ENCODE measurements around the gene GJB3. TPM values are rescaled to one million over a fixed set of nuclear protein-coding genes. Genes with fewer than 3 reads are reported as not detected.

The GJB3 gene
- total RNA-seq, 1 donor from 2014 or later, result not detected

GRCh38 chr1:34828611-34829010 is 47.6 kb downstream of the GJB3 start:
- H3K27me3 Mint-ChIP-seq (ENCODE audit: insufficient read depth), result no peaks in the 10 kb centered on the region

DNA sequence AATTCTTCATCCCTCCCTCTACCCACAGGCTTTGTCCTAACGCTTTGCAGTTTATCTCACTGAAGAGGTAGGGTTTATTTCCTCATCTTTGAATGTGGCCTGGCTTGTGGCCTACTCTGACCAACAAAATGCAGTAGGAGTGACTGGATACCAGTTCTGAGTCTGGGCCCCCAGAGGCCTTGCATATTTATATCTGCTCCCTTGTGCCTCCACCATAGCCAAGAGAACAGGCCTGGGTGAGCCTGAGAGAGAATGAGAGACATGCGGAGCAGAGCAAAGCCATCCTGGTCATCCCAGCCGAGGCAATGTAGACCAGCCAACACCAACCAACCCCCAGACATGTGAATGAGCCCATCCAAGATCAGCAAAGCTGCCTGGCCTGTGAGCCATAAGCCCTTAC is 48.2 kb downstream of the GJB3 start:
- intact Hi-C loops (cut with micrococcal nuclease), result no loop called here

More at GRCh38 chr1:34828611-34829010, 47.6 kb downstream of the GJB3 start:
- intact Hi-C loops (cut with micrococcal nuclease), result no loop called here
- DNase-seq (ENCODE audit: low spot score), result no peak
- Mint-ChIP-seq H3K9me3 (no peaks in the 10 kb centered on the region), H3K4me1 (ENCODE audit: low read depth) (no peaks in the 10 kb centered on the region), H3K4me3 (no peak overlapping the region), H3K27ac (no peak overlapping the region), H3K36me3 (ENCODE audit: low read depth) (no peaks in the 10 kb centered on the region)

DNA sequence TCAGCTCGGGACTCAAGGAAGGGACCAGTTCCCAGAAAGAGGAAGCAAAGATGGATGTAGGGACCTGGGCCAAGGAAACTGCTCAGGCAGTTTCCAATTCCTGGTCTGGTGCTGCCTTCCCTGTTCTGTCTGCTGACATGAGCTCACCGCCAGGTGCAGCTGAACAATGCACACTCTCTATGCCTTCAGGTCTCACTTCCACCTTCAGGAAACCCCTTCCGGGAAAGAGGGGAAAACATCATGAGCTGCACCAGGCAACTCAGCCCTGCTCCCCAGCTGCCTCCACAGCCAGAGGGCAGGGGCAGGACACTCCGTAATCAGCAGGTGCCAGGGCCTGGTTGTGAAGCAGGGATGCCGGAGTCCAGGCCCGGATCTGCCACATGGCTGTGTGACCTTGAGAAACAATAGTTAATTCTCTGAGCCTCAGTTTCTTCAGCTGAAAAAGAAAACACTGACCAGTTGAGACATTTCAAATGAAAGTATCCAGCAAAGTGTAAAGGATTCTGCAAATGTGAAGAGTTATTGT is 50.8 kb downstream of the GJB3 start:
- Mint-ChIP-seq H3K36me3 (ENCODE audit: low read depth) (no peaks in the 10 kb centered on the region), H3K4me1 (ENCODE audit: low read depth) (no peaks in the 10 kb centered on the region), H3K27ac (no peak overlapping the region), H3K4me3 (no peak overlapping the region), H3K9me3 (no peaks in the 10 kb centered on the region), H3K27me3 (ENCODE audit: insufficient read depth) (no peaks in the 10 kb centered on the region)
- no peak for DNase-seq (ENCODE audit: low spot score)
- intact Hi-C loops (cut with micrococcal nuclease), result no loop called here

More for the DNA sequence above, 48.2 kb downstream of the GJB3 start:
- H3K36me3 Mint-ChIP-seq (ENCODE audit: low read depth), result no peaks in the 10 kb centered on the region
- no peak for DNase-seq (ENCODE audit: low spot score)
- no peaks in the 10 kb centered on the region for H3K27me3 Mint-ChIP-seq (ENCODE audit: insufficient read depth)
- H3K4me1 Mint-ChIP-seq (ENCODE audit: low read depth), result no peaks in the 10 kb centered on the region
- no peak overlapping the region for H3K4me3 Mint-ChIP-seq
- no peak overlapping the region for H3K27ac Mint-ChIP-seq
- H3K9me3 Mint-ChIP-seq, result no peaks in the 10 kb centered on the region

- Mint-ChIP-seq H3K4me1 (ENCODE audit: low read depth) (no peaks in the 10 kb centered on the region), H3K27ac (no peak overlapping the region), H3K27me3 (ENCODE audit: insufficient read depth) (no peaks in the 10 kb centered on the region), H3K9me3 (no peaks in the 10 kb centered on the region), H3K4me3 (no peak overlapping the region), H3K36me3 (ENCODE audit: low read depth) (no peaks in the 10 kb centered on the region)
- intact Hi-C loops (cut with micrococcal nuclease), result no loop called here
- no peak for DNase-seq (ENCODE audit: low spot score)
Measured at GRCh38 chr1:34833711-34834110, 52.7 kb downstream of the GJB3 start.

Other genes with a start within 250 kb of the GJB3 start
- gene GJB5, start 26.2 kb upstream of the GJB3 start, total RNA-seq, result not detected in 2 replicates
- gene GJB4, start 21.5 kb upstream of the GJB3 start, total RNA-seq, result not detected in 2 replicates
- not detected in 2 replicates for gene GJA4, start 11.8 kb downstream of the GJB3 start, total RNA-seq
- 62.4 and 66.2 TPM in 2 replicates for gene SMIM12, start 78.5 kb downstream of the GJB3 start, total RNA-seq
- 0.65 and 0.93 TPM in 2 replicates for gene DLGAP3, start 148.4 kb downstream of the GJB3 start, total RNA-seq
- gene TMEM35B, start 204.1 kb downstream of the GJB3 start, total RNA-seq, result 22.1 and 22.6 TPM in 2 replicates